CD14-positive monocyte (primary cell): Measurements from ENCODE around the gene SHBG. TPM values are rescaled to one million over a fixed set of nuclear protein-coding genes. Genes with fewer than 3 reads are reported as not detected.
"Not testable (repeated sequence)": the region's sequence is repeated elsewhere in the genome, so short reads cannot be mapped to it uniquely, and the experiment has no call there.

Source experiments
- DNase-seq, 3 donors: peaks; one replicate each; pipeline ENCODE4 v3.0.0-alpha.2; 2011 to 2022
- H2AFZ ChIP-seq: 2 replicates; pipeline ENCODE4 v1.6.0; 2012; ENCODE audit warnings: mild to moderate bottlenecking, low read depth, low read length, inconsistent platforms; ENCODE audit not compliant: insufficient read depth, poor library complexity, severe bottlenecking
- H3K27ac ChIP-seq, 2 donors: 1 replicate in 1 of 2; 2 replicates in 1 of 2; pipeline ENCODE4 v1.5.1; 2012 to 2013; ENCODE audit warnings: low read length in 2 of 2, control low read depth in 1 of 2, inconsistent platforms in 1 of 2, low read depth in 1 of 2, mild to moderate bottlenecking in 1 of 2
- H3K27me3 ChIP-seq, 2 donors: one replicate each; pipeline versions ENCODE4 v1.6.0 to v1.6.1; 2011 to 2013; ENCODE audit warnings: low read length in 2 of 2; ENCODE audit not compliant: control insufficient read depth in 2 of 2, insufficient read depth in 2 of 2
- H3K36me3 ChIP-seq, 2 donors: replicated peaks in 1 of 2; 1 replicate in 1 of 2; 2 replicates in 1 of 2; pipeline versions ENCODE4 v1.5.1 to v1.6.1; 2012 to 2013; ENCODE audit warnings: low read length in 2 of 2, control low read depth in 1 of 2, inconsistent platforms in 1 of 2, mild to moderate bottlenecking in 1 of 2; ENCODE audit not compliant: insufficient read depth in 2 of 2, control insufficient read depth in 1 of 2
- H3K4me1 ChIP-seq, 2 donors: 1 replicate in 1 of 2; 2 replicates in 1 of 2; pipeline versions ENCODE4 v1.5.1 to v1.6.1; 2012 to 2013; ENCODE audit warnings: low read length in 2 of 2, control low read depth in 1 of 2, inconsistent platforms in 1 of 2, mild to moderate bottlenecking in 1 of 2, moderate library complexity in 1 of 2; ENCODE audit not compliant: insufficient read depth in 2 of 2, control insufficient read depth in 1 of 2
- H3K4me2 ChIP-seq: replicated peaks from 2 replicates; pipeline ENCODE3; 2012; ENCODE audit warnings: low read length, moderate library complexity, mild to moderate bottlenecking; ENCODE audit not compliant: poor library complexity, severe bottlenecking; ENCODE audit errors: extremely low read depth
- H3K4me3 ChIP-seq, 3 experiments: fragments of 200-600 bp in 1 of 3; sonication (generic) in 1 of 3; replicated peaks in 1 of 3; 1 replicate in 2 of 3; 2 replicates in 1 of 3; pipeline ENCODE4 v1.5.1; 2011 to 2013; ENCODE audit warnings: low read length in 3 of 3, mild to moderate bottlenecking in 3 of 3, control low read depth in 2 of 3, low read depth in 2 of 3, inconsistent platforms in 1 of 3, moderate library complexity in 1 of 3
- H3K79me2 ChIP-seq: 2 replicates; pipeline ENCODE4 v1.6.0; 2012; ENCODE audit warnings: mild to moderate bottlenecking, control low read depth, inconsistent platforms, low read length, moderate library complexity; ENCODE audit not compliant: insufficient read depth
- H3K9ac ChIP-seq: 2 replicates; pipeline ENCODE4 v1.6.0; 2017; ENCODE audit warnings: low read length, mild to moderate bottlenecking; ENCODE audit not compliant: insufficient read depth, poor library complexity, severe bottlenecking
- H3K9me3 ChIP-seq, 2 donors: replicated peaks in 1 of 2; 1 replicate in 1 of 2; 2 replicates in 1 of 2; pipeline versions ENCODE4 v1.5.1 to v1.6.1; 2012 to 2013; ENCODE audit warnings: low read length in 2 of 2, control low read depth in 1 of 2; ENCODE audit not compliant: control insufficient read depth in 1 of 2, insufficient read depth in 1 of 2
- H4K20me1 ChIP-seq: 2 replicates; pipeline ENCODE4 v1.6.0; 2012; ENCODE audit warnings: mild to moderate bottlenecking, low read length, control low read depth, moderate library complexity; ENCODE audit not compliant: insufficient read depth
- H3K27ac Mint-ChIP-seq, 7 donors: one replicate each; pipeline ENCODE4 v1.8.0; 2020; ENCODE audit warnings: mild to moderate bottlenecking in 7 of 7, mixed read lengths in 7 of 7, moderate library complexity in 6 of 7, inconsistent platforms in 2 of 7
- H3K27me3 Mint-ChIP-seq, 3 donors: one replicate each; pipeline ENCODE4 v1.8.0; 2021 to 2022; ENCODE audit warnings: low read depth in 3 of 3, mild to moderate bottlenecking in 3 of 3, mixed read lengths in 3 of 3, moderate library complexity in 3 of 3, inconsistent platforms in 1 of 3
- H3K36me3 Mint-ChIP-seq, 2 donors: one replicate each; pipeline ENCODE4 v1.8.0; 2020; ENCODE audit warnings: mixed read lengths in 2 of 2, inconsistent platforms in 1 of 2, mild to moderate bottlenecking in 1 of 2
- H3K4me1 Mint-ChIP-seq: one replicate; pipeline ENCODE4 v1.8.0; 2020; ENCODE audit warnings: mild to moderate bottlenecking, mixed read lengths
- H3K4me3 Mint-ChIP-seq, 2 donors: one replicate each; pipeline ENCODE4 v1.8.0; 2020; ENCODE audit warnings: mild to moderate bottlenecking in 2 of 2, mixed read lengths in 2 of 2, moderate library complexity in 1 of 2
- H3K9me3 Mint-ChIP-seq, 7 donors: one replicate each; pipeline ENCODE4 v1.8.0; 2020 to 2022; ENCODE audit warnings: mixed read lengths in 7 of 7, mild to moderate bottlenecking in 6 of 7, moderate library complexity in 6 of 7, inconsistent platforms in 2 of 7
- CTCF ChIP-seq: fragments of 200-600 bp; IDR thresholded peaks from one replicate; pipeline ENCODE4 v1.8.0; 2022; ENCODE audit warnings: antibody characterized with exemption, mild to moderate bottlenecking
- WGBS: methylation state at CpG from one replicate; pipeline ENCODE4 v1.1.5; 2013; ENCODE audit warnings: missing lambda C conversion rate; ENCODE audit not compliant: insufficient coverage; 5-methylcytosine and 5-hydroxymethylcytosine counted together
- intact Hi-C, 2 donors: fragments of 100-400 bp; cut with micrococcal nuclease; formaldehyde crosslinking; loops; one replicate each; pipeline versions ENCODE4 v1.15.0 to v1.15.1; 2023
- polyA plus RNA-seq, 3 donors: library from polyadenylated mRNA; depleted of rRNA in 1 of 3; unstranded in 2 of 3; stranded (reverse) in 1 of 3; fragments of 300-500 nt in 2 of 3; fragments of >200 nt in 1 of 3; fragmentation: Illumina TruSeq in 2 of 3; gene quantifications; 1 replicate in 2 of 3; 2 replicates in 1 of 3; pipeline ENCODE4 v1.2.3, GENCODE V29; 2012 to 2021

The SHBG gene
- polyA plus RNA-seq, 3 donors, result 0.43 TPM; not detected in 1

GRCh38 chr17:7620835-7621234 lies 9.1 kb upstream of the SHBG start:
- Mint-ChIP-seq H3K4me3 (no peak overlapping the region), H3K4me1 (peaks cover 3% of the 10 kb centered on the region), H3K36me3 (peaks cover 3 to 10% of the 10 kb centered on the region in 2 donors), H3K27me3 (peaks cover 0 to 5% (median 1%) of the 10 kb centered on the region in 3 donors), H3K27ac (no peak overlapping the region), H3K9me3 (no peaks in the 10 kb centered on the region)
- no peak overlapping the region for H2AFZ ChIP-seq
- H3K4me1 ChIP-seq, result peaks cover 4 to 7% of the 10 kb centered on the region in 2 donors
- intact Hi-C loops, result no loop called here
- H3K36me3 ChIP-seq, result no peaks in the 10 kb centered on the region
- H3K27ac ChIP-seq, result no peak overlapping the region
- DNase-seq, result no peak
- TF ChIP-seq CTCF, result no peak
- H3K27me3 ChIP-seq, result no peaks in the 10 kb centered on the region
- no peak overlapping the region for H3K4me3 ChIP-seq
- H3K9me3 ChIP-seq, result no peaks in the 10 kb centered on the region
- H3K9ac ChIP-seq, result no peak overlapping the region
- H4K20me1 ChIP-seq, result no peaks in the 10 kb centered on the region
- no peak overlapping the region for H3K4me2 ChIP-seq
- 100% methylated on average over 5 of the region's 8 CpGs for WGBS
- no peaks in the 10 kb centered on the region for H3K79me2 ChIP-seq

- Histone ChIP-seq H2AFZ (no peak overlapping the region), H3K4me2 (no peak overlapping the region), H3K4me1 (peaks cover 19 to 22% of the 10 kb centered on the region in 2 donors), H3K79me2 (peaks cover 13% of the 10 kb centered on the region), H4K20me1 (no peaks in the 10 kb centered on the region), H3K36me3 (no peaks in the 10 kb centered on the region), H3K27ac (no peak overlapping the region), H3K4me3 (no peak overlapping the region), H3K9me3 (no peaks in the 10 kb centered on the region), H3K27me3 (no peaks in the 10 kb centered on the region), H3K9ac (no peak overlapping the region)
- Mint-ChIP-seq H3K4me3 (no peak overlapping the region), H3K27ac (peak overlapping the region in 1 of 7 donors; percentile 57), H3K36me3 (peaks cover 3 to 14% of the 10 kb centered on the region in 2 donors), H3K27me3 (peaks cover 0 to 2% (median 0%) of the 10 kb centered on the region in 3 donors), H3K4me1 (peaks cover 15% of the 10 kb centered on the region), H3K9me3 (no peaks in the 10 kb centered on the region)
- no peak for DNase-seq
- WGBS, result no CpG with 5 or more reads among the region's 5 CpGs
- intact Hi-C loops, result no loop called here
- no peak for TF ChIP-seq CTCF
These were observed 6.3 kb upstream of the SHBG start for GRCh38 chr17:7623661-7624060.

DNA sequence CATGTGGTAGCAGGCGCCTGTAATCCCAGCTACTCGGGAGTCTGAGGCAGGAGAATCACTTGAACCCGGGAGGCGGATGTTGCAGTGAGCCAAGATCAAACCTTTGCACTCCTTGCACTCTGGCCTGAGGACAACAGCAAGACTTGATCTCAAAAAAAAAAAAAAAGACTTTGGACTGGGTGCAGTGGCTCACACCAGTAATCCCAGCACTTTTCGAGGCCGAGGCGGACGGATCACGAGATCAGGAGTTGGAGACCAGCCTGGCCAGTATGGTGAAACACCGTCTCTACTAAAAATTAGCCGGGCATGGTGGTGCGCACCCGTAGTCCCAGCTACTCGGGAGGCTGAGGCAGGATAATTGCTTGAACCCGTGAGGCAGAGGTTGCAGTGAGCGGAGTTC lies 4.2 kb upstream of the SHBG start:
- not testable (repeated sequence) for H3K27me3 Mint-ChIP-seq, H3K9me3 Mint-ChIP-seq, H3K4me3 Mint-ChIP-seq, H3K36me3 ChIP-seq, DNase-seq, H3K9ac ChIP-seq, H3K9me3 ChIP-seq, H3K27me3 ChIP-seq, H4K20me1 ChIP-seq, H2AFZ ChIP-seq
- peak overlapping the region in 1 of 3 experiments; percentile 97 for H3K4me3 ChIP-seq
- peaks cover 3 to 14% of the 10 kb centered on the region in 2 donors for H3K36me3 Mint-ChIP-seq
- peaks cover 13% of the 10 kb centered on the region for H3K79me2 ChIP-seq
- H3K4me1 ChIP-seq, result peaks cover 19 to 22% of the 10 kb centered on the region in 2 donors
- WGBS, result 95% methylated on average over 16 of the region's 16 CpGs
- intact Hi-C loops, result loop anchor here (5.0 kb wide), 1 partner anchor 62 kb away; the partner anchor contains the start of genes TP53 (in 2 of the 2) and WRAP53 (in 2 of the 2)
- peak overlapping the region; percentile 56 to 97 (median 94) for H3K27ac Mint-ChIP-seq
- peak overlapping the region; percentile 87 to 94 for H3K27ac ChIP-seq
- H3K4me2 ChIP-seq, result peak overlapping the region; percentile 97
- peaks cover 15% of the 10 kb centered on the region for H3K4me1 Mint-ChIP-seq
